GM21786 (cell line): ENCODE data around the gene SHISA3.
A peak's percentile ranks its signal among the peaks of the same experiment; 100 is the strongest.
"Not testable (repeated sequence)": the region's sequence is repeated elsewhere in the genome, so short reads cannot be mapped to it uniquely, and the experiment has no call there.

Experiments used
- ATAC-seq: cut with Tn5 transposase; IDR thresholded peaks from one replicate; pipeline ENCODE4 v1.9.1; 2021; ENCODE audit not compliant: unreplicated experiment

The SHISA3 gene

DNA sequence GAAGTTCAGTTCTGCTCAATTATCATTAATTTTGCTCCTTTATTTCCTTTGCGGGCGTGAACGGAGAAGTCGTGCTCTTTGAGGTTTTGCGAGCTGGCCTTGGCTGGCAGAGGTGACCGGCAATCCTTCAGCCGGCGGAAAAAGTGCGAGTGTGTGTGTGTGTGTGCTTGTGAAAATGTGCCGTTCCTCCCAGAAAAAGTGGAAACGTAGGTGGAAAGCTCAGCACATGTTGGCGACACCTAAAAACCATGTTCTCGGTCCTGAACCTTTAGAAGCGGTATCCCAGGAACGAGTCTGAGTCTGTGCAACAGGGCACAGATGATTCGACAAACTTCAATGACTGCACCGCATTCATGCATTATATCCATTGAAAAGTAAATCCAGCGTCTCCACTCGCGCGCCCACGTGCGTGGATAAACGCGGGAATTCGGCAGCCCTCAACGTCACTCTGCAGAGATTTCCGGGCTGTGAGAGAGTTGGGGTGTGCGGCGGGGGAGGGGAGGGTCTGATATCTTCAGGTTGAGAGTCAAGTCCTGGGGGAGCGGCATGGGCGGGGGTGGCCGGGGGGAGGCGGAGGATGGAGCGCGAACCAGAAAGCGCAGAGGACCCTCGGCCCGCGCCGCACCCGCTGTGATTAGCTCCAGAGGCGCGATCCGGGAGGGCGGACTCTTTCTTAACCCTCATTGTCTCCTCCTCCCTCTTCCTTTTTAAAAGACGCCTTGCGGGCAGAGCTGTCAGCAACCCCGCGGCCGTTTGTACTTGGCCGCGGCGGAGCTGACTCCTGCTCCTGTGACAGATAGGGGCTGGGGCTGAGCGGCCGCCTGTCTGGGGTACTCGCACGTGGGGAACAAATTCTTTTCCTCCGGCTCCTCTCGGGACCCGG lies at the start of gene SHISA3:
Gene SHISA3 (plus strand): TSS at position 737 of the 883 bp plus-strand sequence. CDS start 569 bp downstream, outside the sequence.
- peak; percentile 42 for ATAC-seq

DNA sequence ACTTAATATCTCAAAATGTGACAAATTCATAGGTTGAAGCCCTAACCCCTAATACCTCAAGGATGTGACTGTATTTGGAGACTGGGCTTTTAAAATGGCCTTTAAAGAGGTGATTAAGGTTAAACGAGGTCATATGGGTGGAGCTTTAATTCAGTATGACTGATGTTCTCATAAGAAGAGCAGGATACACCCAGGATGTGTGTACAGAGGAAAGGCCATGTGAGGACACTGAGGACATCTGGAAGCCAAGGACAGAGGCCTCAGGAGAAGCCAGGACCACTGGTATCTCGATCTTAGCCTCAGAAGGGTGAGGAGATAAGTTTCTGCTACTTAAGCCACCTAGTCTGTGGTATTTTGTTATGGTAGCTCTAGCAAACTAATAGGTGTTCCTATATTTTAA lies 49.0 kb upstream of the SHISA3 start:
- no peak for ATAC-seq

DNA sequence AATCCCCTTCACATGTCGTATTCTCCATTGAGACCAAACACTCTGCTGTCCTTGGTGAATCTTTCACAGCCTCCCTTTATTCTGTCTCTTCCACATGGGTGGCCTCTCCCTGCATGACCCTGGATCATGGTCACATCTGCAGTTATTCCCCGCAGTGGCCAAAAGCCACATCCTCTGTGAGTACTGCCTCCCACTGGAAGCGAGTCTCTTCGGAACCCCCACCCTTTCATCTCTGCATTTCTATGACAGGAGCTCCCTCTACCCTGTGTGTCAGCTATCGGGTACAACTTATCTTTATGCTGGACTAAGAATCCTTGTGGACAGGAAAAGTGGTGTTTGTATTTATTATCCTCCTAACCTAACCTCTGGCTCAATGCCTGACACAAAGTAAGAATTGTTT lies 48.6 kb upstream of the SHISA3 start:
- no peak for ATAC-seq

DNA sequence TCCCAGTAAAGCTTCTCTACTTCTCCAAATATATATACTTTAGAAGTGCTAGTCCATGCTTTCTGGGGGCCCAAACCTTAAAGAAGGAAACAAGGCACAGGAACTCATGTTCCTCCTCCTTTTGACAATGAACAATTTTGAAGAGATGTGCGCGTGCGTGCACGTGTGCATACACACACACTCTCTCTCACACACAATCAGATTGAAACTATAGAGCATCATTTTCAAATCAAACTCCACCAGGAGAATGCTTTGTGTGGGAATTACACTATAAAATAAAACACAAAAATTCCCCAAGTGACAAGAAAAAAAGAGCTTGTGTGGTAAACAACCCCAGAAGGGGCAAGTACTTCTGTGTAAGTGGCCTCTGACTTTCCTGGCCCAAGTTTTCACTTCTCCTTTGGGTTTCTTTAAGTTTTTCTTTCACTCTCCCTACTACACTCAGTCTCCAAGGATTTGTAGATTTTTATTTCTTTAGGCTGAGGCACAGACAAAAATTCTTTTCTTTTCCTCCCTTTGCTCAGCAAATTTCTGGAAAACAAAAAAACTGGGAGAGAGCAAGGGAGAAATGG lies 46.6 kb upstream of the SHISA3 start:
- ATAC-seq: peak; percentile 77

DNA sequence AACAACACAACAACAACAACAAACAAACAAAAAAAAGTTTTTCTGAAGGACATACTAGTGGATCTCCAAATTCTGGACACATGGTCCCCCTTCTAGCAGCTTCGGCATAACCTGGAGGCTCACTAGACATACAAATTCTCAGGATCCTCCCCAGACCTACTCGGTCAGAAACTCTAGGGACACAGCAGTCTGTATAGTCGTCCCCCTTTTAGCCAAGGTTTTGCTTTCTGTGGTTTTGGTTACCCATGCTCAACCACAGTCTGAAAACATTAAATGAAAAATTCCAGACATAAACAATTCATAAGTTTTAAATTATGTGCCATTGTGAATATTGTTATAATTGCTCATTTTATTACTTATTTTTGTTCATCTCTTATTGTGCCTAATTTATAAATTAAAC lies 45.2 kb upstream of the SHISA3 start:
- ATAC-seq: no peak

DNA sequence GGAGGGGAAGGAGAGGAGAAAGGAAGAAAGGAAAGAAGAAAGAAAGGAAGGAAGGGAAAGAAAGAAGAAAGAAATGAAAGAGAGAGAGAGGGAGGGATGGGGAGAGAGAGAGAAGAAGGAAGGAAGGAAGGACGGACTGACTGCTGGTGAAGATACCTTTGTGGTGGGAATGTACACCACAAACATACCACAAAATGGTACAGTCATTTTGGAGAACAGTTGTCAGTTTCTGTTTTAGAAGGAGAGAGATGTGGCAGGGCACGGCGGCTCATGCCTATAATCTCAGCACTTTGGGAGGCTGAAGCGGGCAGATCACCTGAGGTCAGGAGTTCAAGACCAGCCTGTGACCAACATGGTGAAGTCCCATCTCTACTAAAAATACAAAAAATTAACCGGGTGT lies 40.0 kb upstream of the SHISA3 start:
- ATAC-seq: no peak

DNA sequence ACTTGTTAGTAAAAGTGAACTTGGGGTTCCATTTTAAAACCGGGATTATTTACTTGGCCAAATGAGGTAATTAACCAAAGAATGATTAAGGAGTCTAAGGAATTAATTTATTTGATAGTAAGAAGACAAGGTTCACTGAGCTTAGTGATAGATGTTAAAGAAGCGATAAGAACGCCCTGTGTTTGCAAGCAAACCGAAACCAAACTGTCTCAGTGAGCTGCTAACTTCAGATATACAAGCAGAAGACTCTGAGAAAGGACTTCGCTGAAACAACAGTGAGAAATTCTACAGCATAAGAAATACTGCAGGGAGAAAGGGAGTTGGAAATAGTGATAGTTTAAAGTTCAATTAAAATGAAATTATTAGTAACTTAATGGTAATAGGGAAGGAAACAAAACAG lies 37.6 kb upstream of the SHISA3 start:
- no peak for ATAC-seq

DNA sequence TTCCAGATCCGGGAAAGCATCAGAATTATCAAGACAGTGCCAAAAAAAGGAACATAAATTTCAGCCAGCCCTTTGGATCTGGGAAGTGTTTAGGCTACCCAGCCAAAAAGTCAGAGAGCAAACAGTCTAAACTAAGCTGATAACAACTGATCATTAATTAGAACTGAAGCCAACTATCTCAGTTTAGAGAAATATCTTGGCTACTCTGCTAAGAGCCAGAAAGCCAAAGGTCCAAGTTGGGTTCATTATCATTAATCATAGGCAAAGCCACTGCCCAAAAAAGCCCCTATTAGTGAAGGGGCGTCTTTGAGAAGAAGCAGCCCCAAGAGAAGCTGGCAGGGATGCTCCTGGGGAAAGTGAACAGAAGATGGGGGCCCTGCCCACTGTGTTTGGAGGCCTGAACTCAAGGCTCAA lies 37.0 kb upstream of the SHISA3 start:
- no peak for ATAC-seq

DNA sequence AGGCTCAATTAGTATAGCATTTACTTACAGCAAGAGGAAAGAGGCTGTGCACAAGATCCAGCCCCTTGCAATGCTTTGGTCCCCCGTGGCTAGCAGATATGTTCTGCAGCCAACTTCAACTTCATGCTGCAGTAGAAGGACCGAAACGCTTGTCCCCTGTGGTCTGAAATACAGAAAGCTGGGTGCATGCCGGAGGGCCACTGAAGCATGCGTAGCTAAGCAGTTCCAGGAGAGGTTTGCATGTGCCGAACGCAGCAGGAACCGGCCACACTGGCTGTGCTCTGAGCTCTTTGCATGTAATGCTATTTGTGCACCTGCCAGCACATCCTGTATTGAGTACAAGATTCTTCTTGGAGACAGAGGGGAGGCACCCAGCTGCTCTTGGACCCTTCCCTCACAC lies 35.8 kb upstream of the SHISA3 start:
- no peak for ATAC-seq

DNA sequence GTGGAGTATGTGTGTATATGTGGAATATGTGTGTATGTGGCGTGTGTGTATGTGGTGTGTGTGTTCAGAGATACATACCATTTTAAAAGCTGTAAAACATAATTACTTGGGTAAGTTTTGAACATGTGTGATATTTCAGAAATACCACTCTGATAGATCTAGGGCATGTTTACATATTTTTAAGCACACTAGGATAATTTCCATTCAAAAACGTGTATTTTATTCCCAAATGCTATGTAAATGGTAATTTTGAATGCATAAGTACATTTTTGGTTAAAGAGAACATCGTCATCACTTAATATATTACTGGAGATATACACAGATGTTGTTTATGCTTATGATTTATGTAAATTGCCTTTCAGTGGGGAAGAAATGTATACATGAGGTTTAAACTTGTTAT lies 34.7 kb upstream of the SHISA3 start:
- ATAC-seq: no peak

DNA sequence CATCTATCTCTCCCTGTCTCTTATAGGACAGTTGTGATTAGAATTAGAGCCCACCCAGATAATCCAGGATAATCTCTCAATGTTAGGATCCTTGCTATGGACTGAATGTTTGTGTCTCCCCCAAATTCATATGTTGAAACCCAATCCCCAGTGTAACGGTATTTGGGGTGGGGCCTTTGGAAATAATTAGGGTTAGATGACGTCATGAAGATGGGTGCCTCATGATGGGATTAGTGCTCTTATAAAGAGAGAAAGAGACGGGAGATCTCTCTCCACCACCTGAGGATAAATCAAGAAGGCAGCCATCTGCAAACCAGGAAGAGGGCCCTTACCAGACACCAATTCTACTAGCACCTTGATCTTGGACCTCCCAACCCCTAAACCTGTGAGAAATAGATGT lies 33.7 kb upstream of the SHISA3 start:
- no peak for ATAC-seq

DNA sequence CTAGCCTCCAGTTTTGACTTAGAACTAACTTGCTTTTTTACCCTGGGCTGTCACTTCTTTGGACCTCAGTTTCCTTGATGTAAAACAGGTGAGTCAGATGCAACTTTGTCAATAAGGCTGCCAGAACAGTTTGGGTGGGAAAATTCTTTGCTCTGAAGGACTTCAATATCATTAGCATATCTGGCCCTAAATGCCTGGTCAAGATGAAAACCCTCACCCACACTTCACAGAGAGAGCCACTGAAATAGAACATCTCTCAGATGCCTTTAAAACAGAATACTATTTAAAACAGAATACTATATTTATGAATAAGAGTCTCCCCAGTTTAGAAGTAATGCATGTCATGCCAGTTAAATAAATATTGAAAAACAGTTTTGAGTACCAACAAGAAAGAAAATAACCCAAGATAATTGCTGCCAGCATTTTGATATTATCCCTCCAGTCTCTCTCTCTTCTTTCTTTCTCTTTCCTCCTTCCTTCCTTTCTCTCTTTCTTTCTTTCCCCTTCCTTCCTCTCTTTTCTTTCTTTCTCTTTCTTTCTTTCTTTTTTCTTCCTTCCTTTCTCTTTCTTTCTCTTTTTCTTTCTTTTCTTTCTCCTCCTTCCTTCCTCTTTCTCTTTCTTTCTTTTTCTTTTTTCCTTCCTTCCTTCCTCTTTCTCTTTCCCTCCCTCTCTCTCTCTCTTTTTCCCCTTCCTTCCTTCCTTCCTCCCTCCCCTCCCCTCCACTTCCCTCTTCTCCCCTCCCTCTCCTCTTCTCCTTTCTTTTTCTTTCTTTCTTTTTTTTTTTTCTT lies 32.8 kb upstream of the SHISA3 start:
- ATAC-seq: no peak

DNA sequence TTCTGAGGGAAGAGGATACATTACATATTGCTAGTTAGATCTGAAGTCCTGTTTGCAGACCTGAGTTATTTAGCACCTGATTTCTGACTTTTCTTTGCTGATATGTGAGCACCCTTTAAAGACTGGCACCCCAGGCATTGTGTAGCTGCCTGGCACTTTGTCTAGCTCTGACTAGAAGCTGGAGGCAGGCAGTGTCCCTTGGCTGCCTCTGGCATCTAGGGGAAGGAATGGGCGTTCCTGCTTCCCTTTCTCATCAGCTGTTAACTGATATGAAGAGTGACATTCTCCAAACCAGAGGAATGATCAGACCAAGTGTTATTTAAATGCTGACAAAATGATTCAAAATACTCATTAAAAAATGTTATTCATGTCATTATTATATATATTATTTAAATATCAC lies 30.3 kb upstream of the SHISA3 start:
- no peak for ATAC-seq

DNA sequence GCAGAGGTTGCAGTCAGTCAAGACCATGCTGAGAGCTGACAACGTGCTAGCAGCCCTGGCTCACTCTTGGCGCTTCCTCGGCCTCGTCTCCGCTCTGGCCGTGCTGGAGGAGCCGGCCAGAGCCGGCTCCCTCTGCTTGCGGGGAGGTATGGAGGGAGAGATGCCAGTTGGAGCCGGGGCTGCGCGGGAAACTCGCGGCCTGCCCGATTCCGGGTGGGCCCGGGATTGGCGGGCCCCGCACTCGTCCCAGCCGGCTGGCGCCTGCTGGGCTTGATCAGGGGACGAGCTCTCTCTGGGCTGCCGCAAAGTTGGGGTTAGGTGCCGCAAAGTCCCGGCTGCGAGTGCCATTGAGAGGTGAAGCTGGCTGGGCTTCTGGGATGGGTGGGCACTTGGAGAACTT lies 27.8 kb upstream of the SHISA3 start:
- no peak for ATAC-seq

DNA sequence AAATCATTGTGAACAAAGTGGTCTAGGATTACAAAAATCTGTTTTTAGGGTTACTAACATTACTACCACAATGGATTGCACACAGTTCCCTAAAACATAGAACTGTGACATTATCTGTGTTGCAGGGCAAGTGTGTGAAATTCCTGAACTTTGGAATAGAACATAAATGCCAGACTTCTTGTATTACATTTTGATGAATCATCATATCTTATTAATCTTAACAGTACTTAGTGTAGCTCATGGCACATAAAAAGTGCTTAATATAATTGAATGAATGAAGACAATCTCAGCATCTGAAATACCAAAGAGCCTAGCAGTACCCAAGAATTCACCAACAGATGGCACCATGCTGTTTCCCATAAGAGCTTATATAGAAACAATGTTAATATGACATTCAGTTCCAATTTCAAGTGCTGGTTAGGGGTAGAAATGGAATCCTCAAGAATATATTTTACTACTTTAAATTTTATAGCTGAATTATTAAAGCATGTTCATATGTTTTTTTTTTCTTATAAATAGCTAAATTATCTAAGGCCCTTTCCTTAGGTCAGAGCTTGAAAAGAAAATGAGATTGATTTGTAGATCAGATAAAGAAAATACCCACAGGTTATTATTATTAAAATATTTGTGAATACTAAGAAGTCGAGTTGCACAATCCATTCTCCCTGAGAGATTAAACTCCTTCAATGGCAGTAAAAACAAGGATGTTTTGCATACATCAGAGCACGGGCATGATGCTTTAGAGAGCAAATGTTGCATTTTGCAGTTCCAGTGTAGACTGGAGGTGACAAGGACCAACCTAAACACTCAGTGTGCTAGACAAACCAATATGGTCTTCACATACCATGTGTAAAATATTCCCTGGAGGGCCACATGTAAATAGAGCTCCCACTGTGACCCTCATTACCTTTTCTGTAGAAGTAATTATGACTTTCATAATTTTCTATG lies 25.7 kb upstream of the SHISA3 start:
- peak; percentile 62 for ATAC-seq

DNA sequence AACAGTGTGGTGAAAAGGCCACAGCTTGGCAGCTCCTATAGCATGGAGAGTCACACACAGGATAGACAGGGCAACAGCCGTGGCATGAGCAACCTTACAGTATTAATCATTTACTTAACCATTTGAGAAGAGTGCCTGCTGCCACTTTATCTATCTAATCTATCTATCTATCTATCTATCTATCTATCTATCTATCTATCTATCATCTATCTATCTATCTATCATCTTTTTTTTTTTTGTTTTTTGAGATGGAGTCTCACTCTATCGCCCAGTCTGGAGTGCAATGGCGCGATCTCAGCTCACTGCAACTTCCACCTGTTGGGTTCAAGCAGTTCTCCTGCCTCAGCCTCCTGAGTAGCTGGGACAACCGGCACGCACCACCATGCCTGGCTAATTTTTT lies 25.0 kb upstream of the SHISA3 start:
- not testable (repeated sequence) for ATAC-seq

DNA sequence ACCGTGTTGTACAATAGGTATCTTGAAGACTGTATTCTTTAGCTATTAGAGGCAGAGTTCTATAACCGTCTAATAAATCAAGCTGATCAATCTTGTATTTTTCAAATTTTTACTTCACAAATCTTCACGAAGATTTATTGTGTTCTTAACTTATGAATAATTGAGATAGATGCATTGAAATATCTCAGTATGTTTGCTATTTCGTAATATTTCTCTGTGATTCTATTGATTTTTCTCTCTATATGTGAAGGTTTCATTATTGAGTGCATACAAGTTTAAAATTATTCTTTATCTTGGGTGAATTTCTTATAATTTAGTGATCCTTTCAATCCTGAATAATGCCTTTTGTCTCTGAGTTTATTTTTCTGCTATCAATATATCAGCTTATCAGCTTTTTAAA lies 19.8 kb upstream of the SHISA3 start:
- no peak for ATAC-seq

DNA sequence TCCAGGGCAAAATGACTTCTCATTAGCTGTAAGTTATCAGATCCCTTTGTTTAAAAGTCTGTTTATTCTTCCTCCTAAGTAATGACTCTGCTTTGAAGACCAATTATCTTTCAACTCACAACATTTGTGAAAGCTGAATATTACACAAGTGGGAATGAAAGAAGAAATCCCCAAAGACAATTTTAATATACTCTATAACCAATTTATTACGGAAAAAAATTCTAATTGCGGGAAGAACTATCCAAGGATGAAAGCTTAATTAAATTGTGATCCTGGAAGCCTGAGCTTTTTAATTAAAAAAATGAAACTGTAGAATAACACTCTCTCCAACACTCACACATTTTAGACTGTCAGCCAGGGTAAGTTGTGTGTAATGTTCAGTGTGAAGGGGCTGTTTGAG lies 15.6 kb upstream of the SHISA3 start:
- ATAC-seq: no peak

DNA sequence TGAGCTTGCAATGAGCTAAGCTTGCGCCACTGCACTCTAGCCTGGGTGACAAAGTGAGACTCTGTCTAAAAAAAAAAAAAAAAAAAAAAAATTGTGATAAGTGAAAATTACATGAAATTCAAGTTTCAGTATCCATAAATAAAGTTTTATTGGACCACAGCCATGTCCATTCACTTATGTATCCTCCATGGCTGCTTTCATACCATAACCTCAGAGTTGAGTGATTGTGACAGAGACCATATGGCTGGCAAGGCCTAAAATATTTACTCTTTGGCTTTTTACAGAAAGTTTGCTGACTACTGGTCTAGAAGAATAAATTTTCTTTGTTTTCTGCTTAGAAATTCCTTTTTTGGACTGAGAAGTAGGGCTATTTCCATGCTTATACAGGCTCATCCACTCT lies 11.8 kb upstream of the SHISA3 start:
- ATAC-seq: no peak

DNA sequence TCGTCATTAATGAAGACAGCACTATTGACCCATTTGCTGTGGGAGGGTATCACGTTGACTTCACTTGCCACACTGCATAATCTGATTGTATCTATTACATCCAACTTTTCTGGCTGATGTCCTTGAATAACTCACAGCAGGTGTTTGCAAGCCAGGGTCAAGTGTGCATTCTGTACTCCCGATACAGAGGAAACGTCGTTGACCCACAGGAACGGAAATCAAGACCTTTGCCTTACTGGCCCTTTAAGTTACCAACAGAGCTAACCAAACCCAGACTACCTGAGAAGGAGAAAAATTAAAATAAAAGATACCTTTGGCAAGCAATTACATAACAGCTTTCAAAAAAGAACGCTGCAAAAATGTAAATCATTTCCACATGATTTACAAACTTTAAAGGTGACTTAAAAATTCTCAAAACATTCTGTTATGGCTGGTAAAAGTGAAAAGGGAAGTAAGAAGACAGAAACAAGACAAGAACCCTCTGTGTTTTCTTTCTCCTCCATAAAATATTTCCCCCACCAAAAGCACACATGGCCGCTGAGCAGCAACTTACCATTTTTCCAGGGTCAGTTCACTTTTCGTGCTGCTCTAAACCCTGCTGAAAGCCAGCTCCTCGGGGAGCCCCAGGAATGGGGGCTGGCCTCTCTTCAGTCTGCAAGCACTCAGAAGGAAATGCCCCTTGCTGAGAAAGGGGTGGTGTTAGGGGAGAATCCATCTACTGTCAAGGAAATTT lies 6.5 kb upstream of the SHISA3 start:
- peak; percentile 38 for ATAC-seq
